GM21526 (cell line): Measurements from ENCODE around the gene KCNN3.
"Not testable (repeated sequence)": the region's sequence is repeated elsewhere in the genome, so short reads cannot be mapped to it uniquely, and the experiment has no call there.

Source experiments
- ATAC-seq: cut with Tn5 transposase; IDR thresholded peaks from one replicate; pipeline ENCODE4 v1.9.1; 2021; ENCODE audit warnings: moderate library complexity; ENCODE audit not compliant: unreplicated experiment, low FRiP score

Gene KCNN3

GRCh38 chr1:154674456-154674855, 195.6 kb downstream of the KCNN3 start:
- not testable (repeated sequence) for ATAC-seq

GRCh38 chr1:154672245-154672644, 197.8 kb downstream of the KCNN3 start:
- ATAC-seq = not testable (repeated sequence)

GRCh38 chr1:154671412-154671811, 198.7 kb downstream of the KCNN3 start:
- ATAC-seq = not testable (repeated sequence)

- ATAC-seq = not testable (repeated sequence)
These were observed 199.5 kb downstream of the KCNN3 start for GRCh38 chr1:154670310-154671270.

GRCh38 chr1:154669464-154670282, 200.4 kb downstream of the KCNN3 start:
- no peak for ATAC-seq

- ATAC-seq = no peak
These were observed 203.9 kb downstream of the KCNN3 start for GRCh38 chr1:154666051-154666790.

- no peak for ATAC-seq
These were observed 205.6 kb downstream of the KCNN3 start for GRCh38 chr1:154664331-154665002.

- no peak for ATAC-seq
These were observed 206.5 kb downstream of the KCNN3 start for GRCh38 chr1:154663471-154664060.

- no peak for ATAC-seq
These were observed 209.0 kb downstream of the KCNN3 start for GRCh38 chr1:154661110-154661509.

- ATAC-seq = no peak
These were observed 210.1 kb downstream of the KCNN3 start for GRCh38 chr1:154659823-154660592.

GRCh38 chr1:154657556-154657955, 212.5 kb downstream of the KCNN3 start:
- ATAC-seq = no peak

GRCh38 chr1:154652893-154653292, 217.2 kb downstream of the KCNN3 start:
- ATAC-seq = no peak
